Activated naive CD4-positive, alpha-beta T cell treated with anti-CD3 and anti-CD28 coated beads, Interleukin-2, amount 50 U/mL, for 72 hours (primary cell): ENCODE measurements around the gene ISYNA1. TPM values are rescaled to one million over a fixed set of nuclear protein-coding genes. Genes with fewer than 3 reads are reported as not detected.
A peak's percentile ranks its signal among the peaks of the same experiment; 100 is the strongest.

ENCODE experiments used
- ATAC-seq, 2 donors: fragments of 150-1000 bp; cut with Tn5 transposase; 2 replicates each; pipeline ENCODE4 v1.10.0; 2021; ENCODE audit warnings: mild to moderate bottlenecking in 2 of 2, moderate library complexity in 2 of 2
- DNase-seq, 2 donors: peaks; one replicate each; pipeline ENCODE4 v3.0.0; 2021 to 2022; ENCODE audit warnings: low spot score in 2 of 2
- H3K27ac Mint-ChIP-seq, 2 donors: one replicate each; pipeline ENCODE4 v1.8.0; 2022; ENCODE audit warnings: mild to moderate bottlenecking in 2 of 2, mixed read lengths in 2 of 2
- H3K36me3 Mint-ChIP-seq, 2 donors: one replicate each; pipeline ENCODE4 v1.8.0; 2022; ENCODE audit warnings: mixed read lengths in 2 of 2
- H3K9me3 Mint-ChIP-seq, 2 donors: one replicate each; pipeline ENCODE4 v1.8.0; 2022; ENCODE audit warnings: mixed read lengths in 2 of 2
- total RNA-seq, 2 donors: library from RNA; stranded (reverse); gene quantifications; one replicate each; pipeline ENCODE4 v1.2.3, GENCODE V29; 2022

ISYNA1 gene
- total RNA-seq: 10 to 100 TPM; 19.7 to 30.8 TPM

DNA sequence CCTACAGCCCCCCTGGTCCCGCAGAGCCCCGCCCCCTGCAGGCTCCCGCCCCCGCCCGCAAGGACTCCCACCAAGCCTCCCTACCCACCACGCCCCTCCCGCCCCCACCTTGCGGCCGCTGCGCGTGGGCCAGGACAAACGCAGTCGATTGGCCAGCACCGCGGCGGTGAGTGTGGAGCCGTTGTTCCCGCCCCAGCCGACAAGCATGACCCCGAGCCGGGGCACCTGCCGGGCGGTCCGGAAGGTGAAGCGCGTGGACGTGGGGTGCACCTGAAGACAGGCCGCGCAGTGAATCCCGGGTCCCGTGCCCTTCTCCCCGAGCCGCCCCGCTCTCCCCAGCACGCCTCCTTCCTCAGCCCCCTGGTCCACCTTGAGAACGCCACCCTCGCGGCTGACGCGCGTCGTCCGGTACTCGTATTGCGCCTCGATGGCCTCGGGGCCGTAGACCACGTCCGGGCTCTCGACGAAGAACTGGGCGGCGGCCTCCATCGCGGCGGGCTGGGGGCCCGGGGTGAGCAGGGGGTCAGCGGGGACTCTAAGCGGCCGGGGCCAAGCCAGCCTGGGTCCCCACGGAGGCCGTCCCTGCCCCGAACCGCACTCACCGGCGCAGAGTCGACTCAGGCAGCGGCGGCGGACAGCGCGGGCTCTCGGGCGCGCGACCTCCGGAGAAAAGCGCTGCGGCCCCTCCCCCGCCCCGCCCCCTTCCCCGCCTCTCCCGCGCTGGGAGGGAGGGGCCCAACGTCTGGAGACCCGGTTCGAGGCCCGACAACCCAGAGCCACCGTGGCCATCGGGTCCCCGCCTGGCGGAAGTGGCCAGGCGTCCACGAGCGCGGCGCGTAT lies at the start of gene ISYNA1:
TSS of gene ISYNA1 (minus strand) at position 643 of the 840 bp plus-strand sequence. CDS start at position 489, 154 bp downstream.
- Mint-ChIP-seq H3K27ac (peak within 1 kb of the TSS in 1 of 2 donors; percentile 9), H3K36me3 (peaks cover 0 to 6% of the 10 kb centered on the region in 2 donors), H3K9me3 (peaks cover 5 to 6% of the 10 kb centered on the region in 2 donors)
- DNase-seq: peak in 1 of 2 donors; percentile 48
- peak; percentile 29 to 33 for ATAC-seq

DNA sequence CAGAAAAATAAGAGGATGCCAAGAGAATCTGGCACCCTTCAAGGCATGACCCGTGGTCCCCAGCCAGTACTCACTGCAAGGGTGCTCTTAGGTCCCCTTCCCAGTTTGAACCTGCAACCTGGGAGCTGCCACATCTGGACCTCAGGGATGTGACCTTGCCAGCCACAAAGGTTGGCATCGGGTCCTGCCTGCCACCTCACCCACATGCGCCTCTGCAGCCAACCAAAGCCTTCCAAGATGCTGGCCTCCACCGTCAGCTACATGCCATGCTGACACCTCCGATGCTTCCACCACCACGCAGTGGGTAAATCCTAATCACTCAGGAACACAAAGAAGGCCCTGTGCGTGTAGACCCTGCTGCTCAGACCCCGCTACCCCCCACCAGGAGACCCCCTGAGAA lies 48.8 kb upstream of the ISYNA1 start:
- DNase-seq (no peak), ATAC-seq (peak in 1 of 2 donors; percentile 3)
- Mint-ChIP-seq H3K9me3 (no peaks in the 10 kb centered on the region), H3K27ac (peak overlapping the region; percentile 51 to 82), H3K36me3 (no peaks in the 10 kb centered on the region)

DNA sequence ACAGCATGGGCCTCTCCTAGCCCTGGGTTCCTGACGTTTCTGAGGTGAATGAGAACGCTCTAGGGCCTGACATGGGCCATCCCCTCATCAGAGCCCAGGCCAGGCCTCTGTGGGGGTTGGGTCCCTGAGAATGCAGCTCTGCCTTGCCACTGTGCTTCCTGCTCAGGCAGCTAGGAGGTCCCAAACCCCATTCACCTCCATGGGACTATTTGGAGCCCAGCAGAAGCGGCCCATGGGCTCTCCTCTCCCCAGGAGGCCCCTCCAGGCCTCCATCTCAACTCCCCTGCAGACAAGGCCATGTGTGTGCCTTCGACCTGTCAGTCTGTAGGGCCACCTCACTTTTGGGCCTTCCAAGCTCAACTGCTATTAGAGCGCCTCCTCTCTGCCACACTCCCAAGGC lies 47.1 kb upstream of the ISYNA1 start:
- no peaks in the 10 kb centered on the region for H3K9me3 Mint-ChIP-seq
- peak overlapping the region; percentile 27 to 53 for H3K27ac Mint-ChIP-seq
- H3K36me3 Mint-ChIP-seq: no peaks in the 10 kb centered on the region
- ATAC-seq (no peak), DNase-seq (no peak)

DNA sequence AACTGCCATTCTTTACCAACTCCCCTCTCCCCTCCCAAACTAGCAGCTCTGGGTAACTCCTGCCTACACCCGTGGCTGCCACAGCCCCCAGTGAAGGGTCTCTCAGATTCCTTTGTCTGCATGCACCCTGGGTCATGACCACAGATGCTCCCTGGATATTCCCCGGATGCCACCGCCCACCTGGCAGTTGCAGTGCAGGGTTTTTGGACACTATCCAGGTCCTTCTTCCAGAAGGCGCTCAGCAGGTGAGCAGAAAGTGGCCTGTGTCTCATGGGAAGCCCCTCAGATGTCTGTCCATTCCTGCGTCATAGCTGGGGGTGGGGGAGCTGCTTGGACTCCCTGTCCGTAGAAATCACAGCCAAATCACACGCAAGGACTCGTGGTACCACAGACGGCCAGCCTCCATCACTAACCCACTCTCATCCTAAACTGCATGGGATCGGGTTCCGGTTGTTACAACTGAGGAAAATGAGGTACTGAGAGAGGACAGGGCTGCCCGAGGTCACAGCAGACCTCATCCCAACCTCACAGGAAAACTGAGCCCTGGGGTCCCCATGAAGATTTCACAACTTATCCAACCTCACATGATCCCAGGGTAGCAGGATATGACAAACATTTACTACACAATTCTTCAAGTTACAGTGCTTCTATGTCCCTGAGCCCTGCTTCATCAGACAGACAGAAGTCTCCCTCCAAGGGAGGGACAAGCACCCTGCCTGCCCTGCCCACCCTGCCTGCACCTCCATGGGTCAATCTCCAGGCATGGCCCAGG lies 45.4 kb upstream of the ISYNA1 start:
- DNase-seq (no peak), ATAC-seq (no peak)
- H3K9me3 Mint-ChIP-seq: no peaks in the 10 kb centered on the region
- H3K27ac Mint-ChIP-seq: no peak overlapping the region
- no peaks in the 10 kb centered on the region for H3K36me3 Mint-ChIP-seq

DNA sequence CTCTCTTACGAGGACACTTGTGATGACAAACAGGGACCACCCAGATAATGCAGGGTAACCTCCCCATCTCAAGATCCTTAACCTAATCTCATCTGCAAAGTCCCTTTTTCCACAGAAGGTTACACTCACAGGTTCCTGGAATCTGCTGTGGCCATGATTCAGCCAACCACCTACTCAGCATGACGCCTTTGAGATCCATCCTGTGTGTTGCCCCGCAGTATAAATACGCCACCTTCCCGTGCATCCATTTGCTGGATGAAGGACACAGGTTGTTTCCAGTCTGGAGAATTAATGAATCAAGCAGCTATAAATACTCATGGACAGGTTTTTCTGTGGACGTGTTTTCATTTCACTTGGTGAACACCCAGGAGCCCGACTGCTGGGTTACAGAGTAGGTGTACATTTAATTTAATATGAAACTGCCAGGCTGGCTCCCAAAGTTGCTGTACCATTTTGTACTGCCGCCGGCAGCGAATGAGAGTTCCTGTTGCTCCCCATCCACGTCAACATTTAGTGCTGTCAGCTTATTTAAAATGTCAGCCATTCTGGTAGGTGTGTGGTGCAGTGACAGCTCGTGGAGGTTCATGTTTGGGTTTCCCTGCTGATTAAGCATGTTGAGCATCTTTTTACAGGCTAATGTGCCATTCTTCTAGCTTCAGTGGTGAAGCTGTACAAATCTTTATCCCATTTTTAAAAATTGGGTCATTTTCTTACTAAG lies 43.7 kb upstream of the ISYNA1 start:
- DNase-seq (no peak), ATAC-seq (peak; percentile 19 to 25)
- no peaks in the 10 kb centered on the region for H3K36me3 Mint-ChIP-seq

DNA sequence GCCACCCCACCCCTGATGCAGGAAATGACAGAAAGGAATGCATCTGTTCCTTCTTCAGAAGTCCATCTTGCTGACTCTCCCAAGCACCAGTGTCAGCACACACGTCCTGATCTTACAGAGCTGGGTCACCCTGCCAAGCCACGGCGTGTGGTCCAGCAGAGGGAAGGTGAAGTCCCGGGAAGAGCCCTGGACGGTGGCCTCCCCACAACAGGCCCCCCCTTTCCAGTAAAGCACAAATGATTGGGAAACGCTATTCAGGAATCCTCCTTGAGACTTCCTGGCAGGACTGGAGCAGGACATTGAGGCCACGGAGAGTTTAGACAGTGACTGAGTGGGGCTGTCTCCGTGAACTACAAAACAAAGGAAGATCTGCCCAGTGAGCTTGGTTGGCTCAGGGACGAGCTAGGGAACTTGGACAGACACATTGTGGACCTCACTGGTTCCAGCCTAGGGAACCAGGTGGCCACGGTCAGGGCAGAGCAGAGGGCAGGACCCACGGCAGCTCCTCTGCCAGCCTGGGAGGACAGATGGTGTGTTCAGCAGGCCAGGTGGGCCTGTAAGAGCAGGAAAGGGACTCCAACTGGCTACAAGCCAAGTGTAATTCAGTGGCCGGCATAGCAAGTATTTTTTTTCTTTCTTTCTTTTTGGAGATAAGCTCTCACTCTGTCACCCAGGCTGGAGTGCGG lies 42.2 kb upstream of the ISYNA1 start:
- Mint-ChIP-seq H3K9me3 (no peaks in the 10 kb centered on the region), H3K27ac (peak overlapping the region; percentile 85 to 98), H3K36me3 (no peaks in the 10 kb centered on the region)
- DNase-seq (no peak), ATAC-seq (no peak)

More for the DNA sequence above, 43.7 kb upstream of the ISYNA1 start:
- Mint-ChIP-seq H3K27ac (peak overlapping the region; percentile 1 to 48), H3K9me3 (no peaks in the 10 kb centered on the region)

DNA sequence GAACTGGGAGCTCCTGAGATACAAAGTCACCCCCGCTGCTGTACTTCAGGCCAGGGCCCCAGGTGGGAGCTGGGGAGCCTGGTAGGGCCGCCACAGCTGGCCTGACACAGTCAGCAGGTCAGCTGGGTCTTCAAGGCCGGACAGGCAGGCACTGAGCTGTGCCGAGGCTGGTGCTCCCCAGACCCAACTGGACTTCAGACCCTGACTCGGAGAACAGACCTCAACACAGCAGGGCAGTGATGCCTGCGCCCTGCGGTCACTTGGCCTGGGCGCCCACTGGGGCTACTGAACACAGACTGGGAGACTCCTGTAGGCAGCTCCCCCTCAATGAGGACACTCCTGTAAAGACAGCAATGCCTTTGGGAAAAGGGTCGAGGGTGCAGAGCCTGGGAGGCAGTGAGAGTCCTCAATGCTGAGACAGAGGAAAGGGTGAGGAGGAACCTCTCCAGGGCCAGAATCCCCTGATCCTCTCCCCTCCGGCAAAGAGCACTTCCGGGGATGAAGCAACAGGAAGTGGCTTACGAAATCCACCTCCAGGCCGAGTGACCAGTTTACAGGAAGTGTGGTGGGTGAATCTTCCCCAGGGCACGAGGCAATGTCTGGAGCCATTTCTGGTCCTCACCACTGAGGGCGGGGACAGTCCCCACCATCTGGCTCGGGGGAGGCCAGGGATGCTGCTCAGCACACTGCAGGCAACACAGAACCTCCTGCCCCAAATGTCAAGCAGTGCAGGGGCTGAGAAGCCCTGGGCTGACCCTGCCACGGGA lies 40.8 kb upstream of the ISYNA1 start:
- Mint-ChIP-seq H3K27ac (peak overlapping the region; percentile 85 to 98), H3K36me3 (no peaks in the 10 kb centered on the region), H3K9me3 (no peaks in the 10 kb centered on the region)
- DNase-seq (peak; percentile 50 to 88), ATAC-seq (peak; percentile 84 to 98)

DNA sequence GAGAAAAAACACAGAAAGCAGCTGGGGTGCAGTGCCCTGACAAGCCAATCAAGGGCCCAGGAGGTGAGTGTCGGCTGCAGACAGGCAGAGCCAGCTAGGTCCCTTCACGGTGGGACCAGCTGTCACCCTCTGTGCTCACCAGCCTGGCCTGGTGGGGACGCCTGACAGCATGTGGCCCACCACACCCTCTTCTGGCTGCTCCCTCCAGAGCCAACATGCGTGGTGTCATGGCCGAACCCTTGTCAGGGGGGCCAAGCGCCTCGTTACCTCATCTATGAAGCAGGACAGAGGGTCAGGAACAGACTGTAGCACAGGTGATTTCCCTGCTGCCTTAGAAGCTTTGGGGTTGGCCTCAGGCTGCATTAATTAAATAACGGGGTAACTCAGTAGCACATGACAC lies 40.0 kb upstream of the ISYNA1 start:
- H3K27ac Mint-ChIP-seq: peak overlapping the region; percentile 65 to 85
- H3K9me3 Mint-ChIP-seq: no peaks in the 10 kb centered on the region
- no peak for ATAC-seq
- DNase-seq: no peak
- no peaks in the 10 kb centered on the region for H3K36me3 Mint-ChIP-seq

DNA sequence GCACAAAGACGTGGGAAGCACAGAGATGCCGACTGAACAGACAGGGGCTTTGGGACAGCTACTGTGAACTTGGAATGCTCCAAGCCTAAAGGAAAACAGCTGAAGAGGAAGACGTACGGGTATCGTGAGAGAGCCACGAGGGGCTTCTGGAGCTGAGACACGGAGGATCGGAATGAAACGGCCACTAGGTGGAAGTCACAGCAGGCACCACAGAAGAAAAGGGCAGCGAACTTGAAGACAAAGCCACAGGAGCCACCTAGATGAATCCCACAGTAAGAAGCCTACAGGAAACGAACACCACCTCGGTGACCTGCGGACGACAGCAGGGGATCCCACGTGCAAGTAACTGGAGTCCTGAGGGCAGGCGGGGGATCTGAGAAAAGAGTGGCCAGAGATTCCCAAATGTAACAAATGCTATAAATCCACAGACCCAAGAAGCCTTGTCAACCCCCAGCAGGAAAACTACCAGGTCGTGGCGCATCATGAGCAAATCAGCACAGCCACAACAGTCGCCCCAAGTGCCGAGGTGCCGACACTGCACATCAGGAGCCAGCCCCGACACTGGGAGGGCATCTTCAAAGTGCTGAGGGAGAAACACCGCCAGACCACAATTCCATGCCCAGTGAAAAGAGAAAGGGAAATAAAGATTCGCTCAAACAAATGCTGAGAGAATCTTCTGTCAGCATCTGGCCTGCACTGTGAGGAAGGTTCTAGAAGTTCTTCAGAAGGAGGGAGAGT lies 39.3 kb upstream of the ISYNA1 start:
- H3K36me3 Mint-ChIP-seq: no peaks in the 10 kb centered on the region
- no peaks in the 10 kb centered on the region for H3K9me3 Mint-ChIP-seq
- DNase-seq (no peak), ATAC-seq (no peak)
- H3K27ac Mint-ChIP-seq: peak overlapping the region; percentile 39 to 85

DNA sequence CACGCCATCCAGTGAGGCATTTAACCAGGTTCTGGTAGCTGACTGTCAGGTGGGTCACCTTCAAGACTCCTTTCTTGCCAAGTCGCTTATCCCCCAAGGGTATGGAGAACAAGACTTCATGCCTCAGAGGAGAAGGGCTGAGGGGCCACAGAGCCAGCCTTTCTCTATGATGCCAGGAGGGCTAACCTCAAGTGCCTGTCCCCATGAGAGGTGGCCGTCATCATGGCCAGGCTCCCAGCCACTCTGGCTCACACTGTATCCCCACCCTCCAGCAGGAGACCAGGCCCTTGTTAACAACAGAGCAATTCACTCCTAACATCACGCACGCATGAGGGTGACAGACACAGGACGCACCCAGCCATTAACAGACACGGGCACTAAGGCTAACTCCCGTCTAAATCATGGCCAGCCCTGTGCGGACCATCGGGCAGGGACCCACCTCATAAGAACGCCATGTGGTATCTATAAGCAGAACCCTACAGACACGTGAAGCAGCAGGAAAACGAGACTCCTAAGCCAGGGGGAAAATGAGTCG lies 38.6 kb upstream of the ISYNA1 start:
- no peak for ATAC-seq
- Mint-ChIP-seq H3K27ac (peak overlapping the region in 1 of 2 donors; percentile 85), H3K36me3 (no peaks in the 10 kb centered on the region), H3K9me3 (no peaks in the 10 kb centered on the region)
- no peak for DNase-seq

DNA sequence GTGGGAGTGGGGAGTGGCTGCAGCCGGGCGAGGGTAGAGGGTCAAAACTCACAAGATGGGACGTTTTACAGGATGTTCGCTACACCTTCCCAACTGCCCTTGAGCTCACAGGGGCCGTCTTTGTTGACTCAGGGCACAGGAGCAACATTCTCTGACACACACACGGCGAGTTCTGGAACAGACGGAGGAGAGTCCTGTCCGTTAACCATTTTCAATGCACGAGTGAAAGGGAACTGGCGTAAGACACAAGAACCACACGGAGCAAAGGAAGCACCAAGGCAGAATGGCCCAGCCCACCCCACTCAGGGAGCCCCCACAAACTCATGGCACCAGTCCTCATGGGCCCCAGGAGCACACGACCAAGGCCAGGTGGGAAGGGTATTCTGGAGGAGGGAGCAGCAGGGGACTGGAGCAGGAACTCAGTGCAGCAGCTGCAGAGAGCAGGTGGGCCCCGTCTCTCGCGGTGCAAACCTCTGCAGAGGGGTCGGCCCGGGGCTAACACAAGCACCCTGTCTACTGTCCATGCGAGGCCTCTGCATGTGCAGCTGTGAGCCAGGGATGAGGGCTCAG lies 37.9 kb upstream of the ISYNA1 start:
- Mint-ChIP-seq H3K9me3 (no peaks in the 10 kb centered on the region), H3K36me3 (no peaks in the 10 kb centered on the region), H3K27ac (peak overlapping the region in 1 of 2 donors; percentile 2)
- ATAC-seq (no peak), DNase-seq (no peak)

DNA sequence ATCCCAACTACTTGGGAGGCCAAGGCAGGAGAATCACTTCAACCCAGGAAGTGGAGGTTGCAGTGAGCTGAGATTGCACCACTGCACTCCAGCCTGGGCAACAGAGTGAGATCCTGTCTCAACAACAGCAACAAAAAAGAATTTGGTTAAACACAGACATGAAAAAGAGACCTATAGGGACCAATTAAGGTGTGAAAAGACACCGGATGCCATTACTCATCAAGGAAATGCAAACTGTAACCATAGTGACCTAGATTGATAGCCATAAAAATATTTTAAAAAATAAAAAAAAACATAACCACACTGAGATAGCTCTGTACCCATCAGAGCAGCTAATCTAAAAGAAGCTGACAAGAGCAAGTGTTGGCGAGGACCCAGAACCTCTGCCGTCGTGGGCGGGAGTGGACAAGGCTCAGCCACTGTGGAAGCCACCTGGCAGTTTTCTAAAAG lies 37.1 kb upstream of the ISYNA1 start:
- ATAC-seq (peak in 1 of 2 donors; percentile 15), DNase-seq (no peak)
- Mint-ChIP-seq H3K9me3 (no peaks in the 10 kb centered on the region), H3K27ac (peak overlapping the region; percentile 17 to 72), H3K36me3 (no peaks in the 10 kb centered on the region)

DNA sequence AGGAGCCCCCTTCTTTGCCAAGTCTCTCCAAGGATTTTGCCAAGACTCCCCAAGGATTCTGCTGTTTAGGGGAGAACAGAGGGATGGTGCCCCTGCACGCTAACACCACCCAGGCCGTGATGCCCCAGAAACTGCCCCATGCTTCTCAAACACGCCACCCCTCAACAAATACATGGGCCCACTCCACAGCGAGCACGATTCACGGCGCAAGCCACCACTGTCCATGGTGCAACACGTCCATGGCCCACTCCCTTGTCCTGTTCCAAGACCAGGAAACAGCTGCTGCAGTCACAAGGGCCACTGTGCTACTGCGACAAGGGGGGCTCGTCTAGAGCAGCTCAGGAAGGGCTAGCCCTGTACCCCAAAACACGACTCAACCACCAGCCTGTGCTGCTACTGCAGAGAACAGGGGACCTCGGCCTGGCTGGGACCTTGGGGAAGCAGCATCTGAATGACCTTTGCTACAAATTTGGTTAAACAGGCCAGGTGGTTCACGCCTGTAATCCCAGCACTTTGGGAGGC lies 36.5 kb upstream of the ISYNA1 start:
- DNase-seq: no peak

DNA sequence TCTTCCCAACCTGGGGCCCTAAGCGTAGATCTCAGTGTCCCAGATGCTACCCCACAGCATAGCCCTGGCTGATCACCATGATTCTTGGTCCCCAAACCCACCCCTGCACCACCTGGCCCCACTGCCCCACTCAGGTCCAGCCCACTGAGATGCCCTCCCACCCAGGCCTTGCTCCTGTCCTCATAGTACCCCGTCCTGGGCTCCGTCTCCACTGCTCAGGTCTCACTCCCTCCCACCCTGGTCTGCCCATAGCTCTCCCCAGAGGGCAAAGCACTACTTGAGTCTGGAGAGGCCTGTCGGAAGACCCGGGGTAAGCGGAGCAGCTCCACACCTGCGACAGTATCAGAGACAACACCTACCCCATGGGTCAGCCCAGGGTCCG lies 35.8 kb upstream of the ISYNA1 start:
- Mint-ChIP-seq H3K36me3 (no peaks in the 10 kb centered on the region), H3K27ac (peak overlapping the region in 1 of 2 donors; percentile 91), H3K9me3 (no peaks in the 10 kb centered on the region)
- no peak for ATAC-seq
- DNase-seq: no peak

More for the DNA sequence above, 36.5 kb upstream of the ISYNA1 start:
- H3K9me3 Mint-ChIP-seq: no peaks in the 10 kb centered on the region
- no peaks in the 10 kb centered on the region for H3K36me3 Mint-ChIP-seq
- peak overlapping the region; percentile 17 to 72 for H3K27ac Mint-ChIP-seq
- no peak for ATAC-seq
